GM23248 (cell line): ENCODE measurements around the gene CDH13. TPM values are rescaled to one million over a fixed set of nuclear protein-coding genes. Genes with fewer than 3 reads are reported as not detected.
A peak's percentile ranks its signal among the peaks of the same experiment; 100 is the strongest.

Experiments
- DNase-seq: peaks from one replicate; pipeline ENCODE4 v3.0.0-alpha.2; 2015
- H2AFZ ChIP-seq: fragments of 200-600 bp; sonication (generic); 2 replicates; pipeline ENCODE4 v1.6.1; 2016; ENCODE audit warnings: antibody characterized with exemption
- H3F3A ChIP-seq: fragments of 200-600 bp; sonication (generic); 2 replicates; pipeline ENCODE4 v1.6.1; 2016; ENCODE audit warnings: mild to moderate bottlenecking, antibody characterized with exemption, mixed run types; ENCODE audit not compliant: insufficient read depth
- H3K27ac ChIP-seq: fragments of 200-600 bp; sonication (generic); 2 replicates; pipeline ENCODE4 v1.5.1; 2016; ENCODE audit warnings: mild to moderate bottlenecking
- H3K27me3 ChIP-seq: fragments of 200-600 bp; sonication (generic); replicated peaks from 2 replicates; pipeline ENCODE4 v1.6.1; 2016; ENCODE audit warnings: mild to moderate bottlenecking; ENCODE audit not compliant: insufficient read depth
- H3K36me3 ChIP-seq: fragments of 200-600 bp; sonication (generic); 2 replicates; pipeline ENCODE4 v1.6.1; 2016; ENCODE audit warnings: low read depth, mild to moderate bottlenecking
- H3K4me1 ChIP-seq: fragments of 200-600 bp; sonication (generic); 2 replicates; pipeline ENCODE4 v1.6.1; 2016; ENCODE audit warnings: mild to moderate bottlenecking; ENCODE audit not compliant: insufficient read depth
- H3K4me2 ChIP-seq: fragments of 200-600 bp; sonication (generic); one replicate; pipeline ENCODE4 v1.6.1; 2016; ENCODE audit warnings: mild to moderate bottlenecking; ENCODE audit not compliant: unreplicated experiment
- H3K4me3 ChIP-seq: fragments of 200-600 bp; sonication (generic); 2 replicates; pipeline ENCODE4 v1.5.1; 2016; ENCODE audit warnings: mild to moderate bottlenecking
- H3K79me2 ChIP-seq: fragments of 200-600 bp; sonication (generic); 2 replicates; pipeline ENCODE4 v1.6.1; 2016; ENCODE audit warnings: mild to moderate bottlenecking; ENCODE audit not compliant: insufficient read depth
- H3K9ac ChIP-seq: fragments of 200-600 bp; sonication (generic); 2 replicates; pipeline ENCODE4 v1.6.1; 2016; ENCODE audit warnings: mild to moderate bottlenecking
- H3K9me2 ChIP-seq: fragments of 200-600 bp; sonication (generic); 2 replicates; pipeline ENCODE4 v1.6.1; 2016; ENCODE audit warnings: mixed run types, mild to moderate bottlenecking, moderate library complexity; ENCODE audit not compliant: insufficient read depth
- H3K9me3 ChIP-seq: fragments of 200-600 bp; sonication (generic); one replicate; pipeline ENCODE4 v1.6.1; 2017; ENCODE audit warnings: low read depth
- H4K20me1 ChIP-seq: fragments of 200-600 bp; sonication (generic); 2 replicates; pipeline ENCODE4 v1.6.0; 2016; ENCODE audit not compliant: insufficient read depth
- EZH2 ChIP-seq: fragments of 200-600 bp; sonication (generic); IDR thresholded peaks from 2 replicates; pipeline ENCODE4 v1.6.1; 2018; ENCODE audit warnings: antibody characterized with exemption, mild to moderate bottlenecking; ENCODE audit not compliant: insufficient read depth, poor library complexity, severe bottlenecking
- EZH2phosphoT487 ChIP-seq: fragments of 200-600 bp; sonication (generic); IDR thresholded peaks from 2 replicates; pipeline ENCODE4 v1.6.1; 2018; ENCODE audit warnings: antibody characterized with exemption, moderate library complexity, mild to moderate bottlenecking, low read depth; ENCODE audit not compliant: insufficient read depth
- WGBS, 2 experiments: methylation state at CpG; one replicate each; pipeline ENCODE4 v1.1.6; 2015 to 2017; ENCODE audit warnings: low lambda C conversion rate in 2 of 2, low coverage in 1 of 2; ENCODE audit errors: missing lambda C conversion rate in 2 of 2; 5-methylcytosine and 5-hydroxymethylcytosine counted together
- in situ Hi-C: fragments of 300-500 bp; cut with MboI; formaldehyde crosslinking; loops from 2 replicates; pipeline ENCODE4 v1.15.0; 2020
- polyA plus RNA-seq: library from polyadenylated mRNA; unstranded; fragments of >200 nt; fragmentation: Nextera tagmentation; extraction: Ambion mirVana; gene quantifications from 2 replicates; pipeline ENCODE4 v1.2.1, GENCODE V29; 2016
- total RNA-seq: library from RNA; depleted of rRNA; stranded (reverse); fragments of >200 nt; shearing (Covaris generic); gene quantifications from 2 replicates; pipeline ENCODE4 v1.2.3, GENCODE V29; 2014

CDH13 gene
- total and polyA plus RNA-seq, 2 experiments from 2014 or later: 51.0 to 52.8 TPM

GRCh38 chr16:83554096-83554495 is 927.3 kb downstream of the CDH13 start:
- Histone ChIP-seq H3K79me2 (no peaks in the 10 kb centered on the region), H3K36me3 (no peaks in the 10 kb centered on the region), H3K4me1 (peaks cover 9% of the 10 kb centered on the region; the same call in 1 of the 2 replicates), H2AFZ (no peak overlapping the region), H3K9ac (no peak overlapping the region), H3K4me2 (no peak overlapping the region), H3K27ac (no peak overlapping the region), H3K9me2 (no peaks in the 10 kb centered on the region), H3K9me3 (no peaks in the 10 kb centered on the region), H3F3A (peaks cover 14% of the 10 kb centered on the region; the same call in 1 of the 2 replicates), H3K27me3 (no peaks in the 10 kb centered on the region), H4K20me1 (no peaks in the 10 kb centered on the region), H3K4me3 (no peak overlapping the region)
- TF ChIP-seq EZH2phosphoT487: no peak
- TF ChIP-seq EZH2: no peak
- 35 to 44% methylated on average over 3 of the region's 3 CpGs for WGBS, 2 experiments
- in situ Hi-C loops: no loop called here
- no peak for DNase-seq

GRCh38 chr16:83554540-83554939 is 927.8 kb downstream of the CDH13 start:
- TF ChIP-seq EZH2phosphoT487: no peak
- TF ChIP-seq EZH2: no peak
- Histone ChIP-seq H3F3A (peaks cover 14% of the 10 kb centered on the region; the same call in 1 of the 2 replicates), H3K9me2 (no peaks in the 10 kb centered on the region), H3K9me3 (no peaks in the 10 kb centered on the region), H3K4me2 (no peak overlapping the region), H3K4me1 (peaks cover 9% of the 10 kb centered on the region; the same call in 1 of the 2 replicates), H3K9ac (no peak overlapping the region), H2AFZ (no peak overlapping the region), H4K20me1 (no peaks in the 10 kb centered on the region), H3K27me3 (no peaks in the 10 kb centered on the region), H3K27ac (no peak overlapping the region), H3K4me3 (no peak overlapping the region), H3K79me2 (no peaks in the 10 kb centered on the region), H3K36me3 (no peaks in the 10 kb centered on the region)
- no peak for DNase-seq
- in situ Hi-C loops: no loop called here
- WGBS, 2 experiments: 57 to 74% methylated on average over 1 of the region's 1 CpG

- H2AFZ ChIP-seq: no peak overlapping the region
- no peak overlapping the region for H3K4me3 ChIP-seq
- peak; percentile 48 for DNase-seq
- no peaks in the 10 kb centered on the region for H3K9me2 ChIP-seq
- no peaks in the 10 kb centered on the region for H4K20me1 ChIP-seq
- TF ChIP-seq EZH2: no peak
- no peak for TF ChIP-seq EZH2phosphoT487
- no peaks in the 10 kb centered on the region for H3K27me3 ChIP-seq
- H3F3A ChIP-seq: no peaks in the 10 kb centered on the region
- H3K9me3 ChIP-seq: no peaks in the 10 kb centered on the region
- no peak overlapping the region for H3K27ac ChIP-seq
- WGBS, 2 experiments: 87 to 88% methylated on average over 2 of the region's 2 CpGs
- no peaks in the 10 kb centered on the region for H3K4me1 ChIP-seq
- no peaks in the 10 kb centered on the region for H3K36me3 ChIP-seq
- in situ Hi-C loops: no loop called here
- no peaks in the 10 kb centered on the region for H3K79me2 ChIP-seq
- no peak overlapping the region for H3K4me2 ChIP-seq
- no peak overlapping the region for H3K9ac ChIP-seq
Measured at GRCh38 chr16:83561876-83562275, 935.1 kb downstream of the CDH13 start.

GRCh38 chr16:83568345-83568744 is 941.6 kb downstream of the CDH13 start:
- no peaks in the 10 kb centered on the region for H3K4me1 ChIP-seq
- H3K4me2 ChIP-seq: no peak overlapping the region
- H3K4me3 ChIP-seq: no peak overlapping the region
- H3K9me3 ChIP-seq: no peaks in the 10 kb centered on the region
- no peaks in the 10 kb centered on the region for H3K27me3 ChIP-seq
- H4K20me1 ChIP-seq: no peaks in the 10 kb centered on the region
- no peaks in the 10 kb centered on the region for H3K79me2 ChIP-seq
- no peak overlapping the region for H3K9ac ChIP-seq
- 0 out of 2 replicates have a peak, but pooled peaks cover under 1% of the 10 kb centered on the region for H3F3A ChIP-seq
- in situ Hi-C loops: no loop called here
- TF ChIP-seq EZH2phosphoT487: no peak
- TF ChIP-seq EZH2: no peak
- H3K27ac ChIP-seq: no peak overlapping the region
- 53 to 63% methylated on average over 7 of the region's 7 CpGs for WGBS, 2 experiments
- H3K9me2 ChIP-seq: no peaks in the 10 kb centered on the region
- no peak overlapping the region for H2AFZ ChIP-seq
- no peaks in the 10 kb centered on the region for H3K36me3 ChIP-seq
- no peak for DNase-seq

GRCh38 chr16:83574388-83574787 is 947.6 kb downstream of the CDH13 start:
- H3K27ac ChIP-seq: peak overlapping the region; percentile 65
- H3K9me2 ChIP-seq: no peaks in the 10 kb centered on the region
- H3K27me3 ChIP-seq: no peaks in the 10 kb centered on the region
- H3K4me3 ChIP-seq: no peak overlapping the region
- no peak overlapping the region for H2AFZ ChIP-seq
- no peaks in the 10 kb centered on the region for H3K36me3 ChIP-seq
- peak; percentile 97 for DNase-seq
- H3F3A ChIP-seq: peaks cover 15% of the 10 kb centered on the region
- in situ Hi-C loops: no loop called here
- no peak for TF ChIP-seq EZH2phosphoT487
- no peak for TF ChIP-seq EZH2
- WGBS, 2 experiments: 39 to 40% methylated on average over 6 of the region's 6 CpGs
- H3K9me3 ChIP-seq: no peaks in the 10 kb centered on the region
- H3K4me2 ChIP-seq: peak overlapping the region; percentile 30
- no peaks in the 10 kb centered on the region for H3K79me2 ChIP-seq
- no peaks in the 10 kb centered on the region for H4K20me1 ChIP-seq
- H3K9ac ChIP-seq: peak overlapping the region; percentile 28; the same call in 1 of the 2 replicates
- H3K4me1 ChIP-seq: peaks cover 7% of the 10 kb centered on the region
